ENCODE measurements around the gene ELOVL5. TPM values are rescaled to one million over a fixed set of nuclear protein-coding genes. Genes with fewer than 3 reads are reported as not detected.

The ELOVL5 gene
- total RNA-seq, 1 experiment from 2014 or later = 121 TPM

GRCh38 chr6:53240761-53241160 lies 108.0 kb downstream of the ELOVL5 start:
- Histone ChIP-seq H2BK12ac (ENCODE audit: insufficient read length, low read depth, low read length) (no peak overlapping the region), H3T11ph (ENCODE audit: low read length) (no peak overlapping the region), H2BK120ac (ENCODE audit: low read depth, low read length, poor library complexity, severe bottlenecking) (no peak overlapping the region), H2BK20ac (ENCODE audit: low read depth, low read length, poor library complexity, severe bottlenecking) (no peak overlapping the region), H3K18ac (ENCODE audit: insufficient read length, low read depth, low read length) (no peak overlapping the region), H4K91ac (ENCODE audit: insufficient read length, low read depth, low read length) (no peak overlapping the region), H3K9ac (ENCODE audit: extremely low read depth, insufficient read length, low read length) (no peak overlapping the region), H4K8ac (replicated peaks; ENCODE audit: insufficient read length, low read depth, low read length) (no peak overlapping the region), H3K23ac (ENCODE audit: insufficient read length, low read depth, low read length) (no peak overlapping the region), H2BK15ac (ENCODE audit: low read depth, low read length) (no peak overlapping the region), H3K56ac (ENCODE audit: insufficient read length, low read depth, low read length) (no peak overlapping the region), H3K9me3 (ENCODE audit: control insufficient read depth, low read depth, low read length) (peaks cover 5% of the 10 kb centered on the region), H3K4ac (ENCODE audit: low read depth, low read length) (no peak overlapping the region), H2BK5ac (ENCODE audit: insufficient read length, low read length) (no peak overlapping the region), H3K79me2 (ENCODE audit: insufficient read depth, low read length) (no peaks in the 10 kb centered on the region; the same call in 1 of the 2 replicates), H2AK5ac (ENCODE audit: insufficient read length, low read length) (no peak overlapping the region), H3K14ac (ENCODE audit: insufficient read depth, low read length) (no peak overlapping the region), H4K20me1 (ENCODE audit: control insufficient read depth, insufficient read depth, insufficient read length) (no peaks in the 10 kb centered on the region), H3K27me3 (ENCODE audit: insufficient read depth, low read length) (no peaks in the 10 kb centered on the region), H3K4me2 (ENCODE audit: insufficient read depth, insufficient read length, low read length) (no peak overlapping the region), H3K79me1 (ENCODE audit: insufficient read depth, low read depth, low read length, poor library complexity, severe bottlenecking) (no peaks in the 10 kb centered on the region), H4K5ac (ENCODE audit: insufficient read length, low read depth, low read length) (no peak overlapping the region), H3K4me1 (ENCODE audit: insufficient read depth, low read length) (no peaks in the 10 kb centered on the region), H3K23me2 (ENCODE audit: insufficient read length, low read depth, low read length, poor library complexity, severe bottlenecking) (no peaks in the 10 kb centered on the region), H2AFZ (ENCODE audit: low read length) (no peak overlapping the region), H3K27ac (ENCODE audit: insufficient read length, low read depth, low read length) (no peak overlapping the region)
- H3K4me1 Mint-ChIP-seq = no peaks in the 10 kb centered on the region
- DNase-seq = no peak
- no peak overlapping the region for H3K27ac Mint-ChIP-seq
- peaks cover 2% of the 10 kb centered on the region; the same call in 1 of the 2 replicates for H3K27me3 Mint-ChIP-seq (ENCODE audit: low read depth)
- H3K36me3 Mint-ChIP-seq (ENCODE audit: insufficient read depth in 1 of 3, low read depth in 3 of 3) = no peaks in the 10 kb centered on the region; a peak in 1 of 7 replicates
- no CpG with 5 or more reads among the region's 2 CpGs for WGBS (ENCODE audit: extremely low coverage, insufficient read length, low lambda C conversion rate)
- H3K4me3 Mint-ChIP-seq = no peak overlapping the region
- no peak for TF ChIP-seq CTCF (conservative IDR thresholded peaks at IDR 0.05)
- H3K9me3 Mint-ChIP-seq = peaks cover 0 to 8% of the 10 kb centered on the region in 2 experiments; a peak in 2 of 5 replicates

All from H9 (cell line).